ENCODE data around the gene RPGRIP1L. TPM values are rescaled to one million over a fixed set of nuclear protein-coding genes. Genes with fewer than 3 reads are reported as not detected.

The RPGRIP1L gene
- total RNA-seq, 1 experiment from 2014 or later: 9.8 TPM

- TF ChIP-seq E2F1 (CRISPR knock-in tag; IDR thresholded peaks at IDR 0.05) (no peak), HMGXB4 (CRISPR knock-in tag; IDR thresholded peaks at IDR 0.05) (no peak)
- Mint-ChIP-seq H3K4me3 (no peak overlapping the region), H3K36me3 (no peaks in the 10 kb centered on the region), H3K27me3 (ENCODE audit: low read depth) (no peaks in the 10 kb centered on the region), H3K27ac (no peak overlapping the region), H3K4me1 (peaks cover 2% of the 10 kb centered on the region; the same call in 1 of the 2 replicates), H3K9me3 (peaks cover 8% of the 10 kb centered on the region)
- no peak for DNase-seq (ENCODE audit: low spot score)
- ATAC-seq: no peak
- ChIA-PET POLR2A (no interaction called here), CTCF (interaction anchor here (3.0 kb wide), 1 partner anchor 13 kb away, joined by 13 read pairs; no protein-coding TSS in a partner anchor)
Measured at GRCh38 chr16:53730693-53731092, 27.0 kb upstream of the RPGRIP1L start.

- Mint-ChIP-seq H3K4me1 (peaks cover 13% of the 10 kb centered on the region), H3K9me3 (peaks cover 8% of the 10 kb centered on the region), H3K27me3 (ENCODE audit: low read depth) (no peaks in the 10 kb centered on the region), H3K4me3 (no peak overlapping the region), H3K36me3 (no peaks in the 10 kb centered on the region), H3K27ac (no peak overlapping the region)
- no peak for ATAC-seq
- TF ChIP-seq ZMAT4 (CRISPR knock-in tag; IDR thresholded peaks at IDR 0.05) (no peak), NR1H2 (CRISPR knock-in tag; IDR thresholded peaks at IDR 0.05) (no peak), JAZF1 (CRISPR knock-in tag; IDR thresholded peaks at IDR 0.05) (no peak), USF2 (CRISPR knock-in tag; IDR thresholded peaks at IDR 0.05) (no peak), AFF4 (CRISPR knock-in tag; IDR thresholded peaks at IDR 0.05; ENCODE audit: borderline replicate concordance) (no peak), ZNF281 (CRISPR knock-in tag; IDR thresholded peaks at IDR 0.05) (no peak), SP1 (CRISPR knock-in tag; conservative IDR thresholded peaks at IDR 0.05) (no peak), ZNF425 (CRISPR knock-in tag; conservative IDR thresholded peaks at IDR 0.05) (no peak)
- POLR2A ChIA-PET: no interaction called here
- CTCF ChIA-PET: interaction anchor here (1.8 kb wide), 1 partner anchor 17 kb away, joined by 7 read pairs; no protein-coding TSS in a partner anchor
- no peak for DNase-seq (ENCODE audit: low spot score)
Measured at GRCh38 chr16:53726625-53727024, 23.0 kb upstream of the RPGRIP1L start.

Data from WTC11 (cell line).